Tibial nerve (tissue), 3 donors: ENCODE results near the gene FXYD1.

ENCODE experiments used
- CTCF ChIP-seq, 5 experiments: fragments of 200-600 bp in 3 of 5; fragments of 450-650 bp in 2 of 5; sonication (generic) in 3 of 5; IDR thresholded peaks; one replicate each; pipeline ENCODE4 v1.5.1; 2016 to 2019; ENCODE audit warnings: antibody characterized with exemption in 5 of 5, mild to moderate bottlenecking in 3 of 5, moderate library complexity in 2 of 5
- POLR2A ChIP-seq, 2 donors: fragments of 450-650 bp; IDR thresholded peaks; one replicate each; pipeline ENCODE4 v1.6.1; 2017; ENCODE audit warnings: antibody characterized with exemption in 2 of 2, mild to moderate bottlenecking in 2 of 2, moderate library complexity in 2 of 2

DNA sequence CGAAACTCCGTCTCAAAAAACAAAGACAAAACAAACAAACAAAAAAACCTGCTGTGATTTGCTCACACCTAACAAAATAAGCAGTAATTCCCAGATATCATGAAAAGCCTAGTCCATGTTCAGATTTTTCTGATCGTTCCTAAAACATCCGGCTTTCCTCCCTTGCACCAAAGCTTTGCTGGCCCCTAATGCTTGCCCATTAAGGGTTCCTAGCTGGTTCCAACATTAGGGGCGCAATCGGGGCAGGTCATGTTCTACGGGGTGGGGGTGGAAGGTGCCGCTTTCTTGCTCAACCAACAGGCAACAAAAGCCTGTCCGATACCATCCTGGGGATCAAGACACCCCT is 48.5 kb upstream of the FXYD1 start:
- no peak for TF ChIP-seq CTCF (IDR thresholded peaks at IDR 0.05)
- TF ChIP-seq POLR2A (IDR thresholded peaks at IDR 0.05), result no peak
